ENCODE measurements around the gene EXOC6B. TPM values are rescaled to one million over a fixed set of nuclear protein-coding genes. Genes with fewer than 3 reads are reported as not detected.
A peak's percentile ranks its signal among the peaks of the same experiment; 100 is the strongest.

EXOC6B gene
- total RNA-seq, 1 donor from 2014 or later, result 45.6 TPM

DNA sequence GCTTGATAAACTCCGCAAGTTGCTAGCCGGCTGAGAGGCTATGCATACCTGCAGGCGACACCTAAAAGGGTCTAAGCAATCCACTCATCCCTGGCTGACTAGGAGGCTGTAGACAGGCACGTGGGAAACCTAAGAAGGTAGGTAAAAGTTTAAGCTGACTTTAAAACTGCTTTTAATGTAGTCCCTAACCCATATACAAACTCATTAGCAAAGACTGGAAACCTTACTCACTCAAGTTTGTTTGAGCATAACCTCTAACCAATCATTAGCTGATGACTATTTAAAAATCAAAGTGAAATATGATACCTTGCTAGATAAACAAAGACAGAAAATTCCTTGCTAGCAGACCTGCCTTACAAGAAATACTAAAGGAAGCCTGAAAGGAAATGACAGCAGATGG is 106.4 kb downstream of the EXOC6B start:
- Mint-ChIP-seq H3K36me3 (ENCODE audit: low read depth, unreplicated experiment) (peaks cover 3% of the 10 kb centered on the region), H3K4me1 (ENCODE audit: unreplicated experiment) (peaks cover 41% of the 10 kb centered on the region), H3K9me3 (ENCODE audit: unreplicated experiment) (no peaks in the 10 kb centered on the region), H3K27ac (ENCODE audit: unreplicated experiment) (peak overlapping the region; percentile 99), H3K27me3 (ENCODE audit: unreplicated experiment) (no peaks in the 10 kb centered on the region), H3K4me3 (ENCODE audit: unreplicated experiment) (peak overlapping the region; percentile 8)
- peak; percentile 11 for DNase-seq (ENCODE audit: low spot score)
- TF ChIP-seq, protein P1, sequence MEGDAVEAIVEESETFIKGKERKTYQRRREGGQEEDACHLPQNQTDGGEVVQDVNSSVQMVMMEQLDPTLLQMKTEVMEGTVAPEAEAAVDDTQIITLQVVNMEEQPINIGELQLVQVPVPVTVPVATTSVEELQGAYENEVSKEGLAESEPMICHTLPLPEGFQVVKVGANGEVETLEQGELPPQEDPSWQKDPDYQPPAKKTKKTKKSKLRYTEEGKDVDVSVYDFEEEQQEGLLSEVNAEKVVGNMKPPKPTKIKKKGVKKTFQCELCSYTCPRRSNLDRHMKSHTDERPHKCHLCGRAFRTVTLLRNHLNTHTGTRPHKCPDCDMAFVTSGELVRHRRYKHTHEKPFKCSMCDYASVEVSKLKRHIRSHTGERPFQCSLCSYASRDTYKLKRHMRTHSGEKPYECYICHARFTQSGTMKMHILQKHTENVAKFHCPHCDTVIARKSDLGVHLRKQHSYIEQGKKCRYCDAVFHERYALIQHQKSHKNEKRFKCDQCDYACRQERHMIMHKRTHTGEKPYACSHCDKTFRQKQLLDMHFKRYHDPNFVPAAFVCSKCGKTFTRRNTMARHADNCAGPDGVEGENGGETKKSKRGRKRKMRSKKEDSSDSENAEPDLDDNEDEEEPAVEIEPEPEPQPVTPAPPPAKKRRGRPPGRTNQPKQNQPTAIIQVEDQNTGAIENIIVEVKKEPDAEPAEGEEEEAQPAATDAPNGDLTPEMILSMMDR (IDR thresholded peaks at IDR 0.05; ENCODE audit: unreplicated experiment), result no peak

DNA sequence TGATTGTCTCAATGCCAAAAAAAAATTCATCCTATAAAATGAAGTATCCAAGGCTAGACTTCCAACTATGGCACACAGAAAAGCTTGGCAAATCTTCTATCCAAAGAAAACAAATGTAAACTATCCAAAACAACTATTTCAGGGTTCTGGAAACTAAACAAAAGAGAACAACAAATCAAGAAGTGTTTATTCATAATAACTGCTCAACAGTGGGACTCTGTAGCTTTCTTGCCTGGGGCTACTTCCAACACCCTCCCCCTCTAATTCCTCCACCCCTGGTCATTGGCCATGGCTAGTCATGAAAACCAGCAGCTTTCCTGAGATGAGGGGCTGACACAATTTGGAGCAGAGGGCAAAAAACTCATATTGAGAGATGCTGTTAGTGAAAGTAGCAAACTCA is 107.0 kb downstream of the EXOC6B start:
- Mint-ChIP-seq H3K4me1 (ENCODE audit: unreplicated experiment) (peaks cover 38% of the 10 kb centered on the region), H3K4me3 (ENCODE audit: unreplicated experiment) (no peak overlapping the region), H3K36me3 (ENCODE audit: low read depth, unreplicated experiment) (peaks cover 1% of the 10 kb centered on the region), H3K9me3 (ENCODE audit: unreplicated experiment) (no peaks in the 10 kb centered on the region), H3K27me3 (ENCODE audit: unreplicated experiment) (no peaks in the 10 kb centered on the region), H3K27ac (ENCODE audit: unreplicated experiment) (peak overlapping the region; percentile 99)
- TF ChIP-seq, protein P1 (IDR thresholded peaks at IDR 0.05; ENCODE audit: unreplicated experiment), result no peak
- DNase-seq (ENCODE audit: low spot score), result no peak

DNA sequence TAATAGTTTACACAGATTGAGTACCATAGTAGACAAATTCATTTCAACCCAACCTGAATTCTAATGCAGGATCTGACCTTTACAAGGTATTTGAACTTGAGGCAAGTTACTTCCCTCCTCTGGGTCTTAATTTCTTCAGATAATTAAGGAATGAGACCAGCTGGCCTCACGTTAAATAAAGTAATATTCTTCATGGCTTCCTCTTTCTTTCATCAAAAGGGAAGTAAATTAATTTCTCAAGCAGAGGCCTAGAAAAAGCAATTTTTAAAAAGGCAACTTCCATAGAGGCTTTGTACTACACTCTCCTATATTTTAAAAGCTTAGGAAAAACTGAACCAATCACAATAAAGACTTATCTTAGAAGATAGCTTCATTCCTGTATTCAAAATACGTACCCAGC is 109.2 kb downstream of the EXOC6B start:
- TF ChIP-seq, protein P1 (IDR thresholded peaks at IDR 0.05; ENCODE audit: unreplicated experiment), result no peak
- Mint-ChIP-seq H3K9me3 (ENCODE audit: unreplicated experiment) (no peaks in the 10 kb centered on the region), H3K36me3 (ENCODE audit: low read depth, unreplicated experiment) (no peaks in the 10 kb centered on the region), H3K4me3 (ENCODE audit: unreplicated experiment) (no peak overlapping the region), H3K27ac (ENCODE audit: unreplicated experiment) (no peak overlapping the region), H3K27me3 (ENCODE audit: unreplicated experiment) (no peaks in the 10 kb centered on the region), H3K4me1 (ENCODE audit: unreplicated experiment) (peaks cover 27% of the 10 kb centered on the region)
- no peak for DNase-seq (ENCODE audit: low spot score)

DNA sequence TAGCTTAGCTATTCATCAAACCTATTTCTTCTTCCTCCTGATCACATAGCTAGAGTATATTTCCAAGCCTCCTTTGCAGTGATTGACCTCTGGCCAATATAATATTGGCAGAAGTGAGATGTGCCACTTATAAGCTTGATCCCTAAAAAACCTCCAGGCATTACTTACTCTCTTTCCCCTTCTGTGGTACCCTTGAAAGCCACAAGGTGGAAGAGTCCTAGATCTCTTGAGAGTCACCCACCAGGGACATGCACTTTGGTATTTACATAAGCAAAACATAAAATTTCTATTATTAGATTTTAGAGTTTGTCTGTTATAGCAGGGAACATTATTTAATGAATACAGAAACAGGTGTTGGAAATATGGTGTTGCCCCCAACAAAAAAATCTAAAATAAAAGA is 112.0 kb downstream of the EXOC6B start:
- H3K27me3 Mint-ChIP-seq (ENCODE audit: unreplicated experiment), result no peaks in the 10 kb centered on the region
- H3K4me3 Mint-ChIP-seq (ENCODE audit: unreplicated experiment), result no peak overlapping the region

DNA sequence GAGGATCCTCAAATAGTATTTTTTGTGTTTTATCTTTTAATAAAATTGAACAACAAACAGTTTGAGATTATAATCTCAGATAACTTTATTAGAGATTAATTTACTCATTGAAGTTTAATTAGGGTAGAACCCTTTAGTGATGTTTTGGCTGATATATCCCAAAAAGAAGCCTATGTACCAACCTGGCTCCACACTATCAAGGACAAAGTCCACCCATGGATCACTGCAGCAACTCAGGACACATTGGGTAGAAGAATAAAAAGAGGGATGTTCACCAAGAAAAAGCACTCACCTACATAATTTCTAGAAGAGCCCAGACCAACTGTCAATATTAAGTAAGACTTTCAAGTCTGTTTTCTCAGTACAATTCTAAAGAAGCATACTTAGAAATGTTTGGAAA is 112.9 kb downstream of the EXOC6B start:
- no peaks in the 10 kb centered on the region for H3K27me3 Mint-ChIP-seq (ENCODE audit: unreplicated experiment)
- H3K36me3 Mint-ChIP-seq (ENCODE audit: low read depth, unreplicated experiment), result no peaks in the 10 kb centered on the region
- no peak overlapping the region for H3K27ac Mint-ChIP-seq (ENCODE audit: unreplicated experiment)
- no peak overlapping the region for H3K4me3 Mint-ChIP-seq (ENCODE audit: unreplicated experiment)
- peaks cover 7% of the 10 kb centered on the region for H3K4me1 Mint-ChIP-seq (ENCODE audit: unreplicated experiment)
- DNase-seq (ENCODE audit: low spot score), result no peak
- TF ChIP-seq, protein P1 (IDR thresholded peaks at IDR 0.05; ENCODE audit: unreplicated experiment), result no peak
- no peaks in the 10 kb centered on the region for H3K9me3 Mint-ChIP-seq (ENCODE audit: unreplicated experiment)

More for the DNA sequence above, 112.0 kb downstream of the EXOC6B start:
- TF ChIP-seq, protein P1 (IDR thresholded peaks at IDR 0.05; ENCODE audit: unreplicated experiment), result no peak
- Mint-ChIP-seq H3K4me1 (ENCODE audit: unreplicated experiment) (peaks cover 11% of the 10 kb centered on the region), H3K36me3 (ENCODE audit: low read depth, unreplicated experiment) (no peaks in the 10 kb centered on the region), H3K27ac (ENCODE audit: unreplicated experiment) (no peak overlapping the region), H3K9me3 (ENCODE audit: unreplicated experiment) (no peaks in the 10 kb centered on the region)
- no peak for DNase-seq (ENCODE audit: low spot score)
